ENCODE results near the gene AP5M1. TPM values are rescaled to one million over a fixed set of nuclear protein-coding genes. Genes with fewer than 3 reads are reported as not detected.

AP5M1 gene
- total and polyA plus RNA-seq, 2 of the 13 experiments (the other 11 are each of a cell fraction or from before 2014, with no cell fraction given): 14.8 to 35.0 TPM

GRCh38 chr14:57268161-57269069 lies at the start of gene AP5M1, which contains the start of gene EXOC5 (continued):
- TF ChIP-seq ZBTB7A (CRISPR knock-in tag; IDR thresholded peaks at IDR 0.05) (0 out of 2 replicates have a peak, but pooled peaks have one; percentile 35), USF2 (IDR thresholded peaks at IDR 0.05; ENCODE audit: low read depth, low read length) (no peak), USF2 (CRISPR knock-in tag; IDR thresholded peaks at IDR 0.05; ENCODE audit: borderline replicate concordance) (no peak), ZNF3 (CRISPR knock-in tag; IDR thresholded peaks at IDR 0.05) (no peak), TERF1 (CRISPR knock-in tag; IDR thresholded peaks at IDR 0.05) (no peak), SRY (CRISPR knock-in tag; IDR thresholded peaks at IDR 0.05) (no peak), CSRNP1 (CRISPR knock-in tag; IDR thresholded peaks at IDR 0.05) (no peak), ZNF563 (CRISPR knock-in tag; IDR thresholded peaks at IDR 0.05) (peak; percentile 50; the same call in 1 of the 2 replicates), ZNF557 (CRISPR knock-in tag; IDR thresholded peaks at IDR 0.05) (no peak), MLXIP (CRISPR knock-in tag; IDR thresholded peaks at IDR 0.05; ENCODE audit: borderline replicate concordance) (0 out of 2 replicates have a peak, but pooled peaks have one; percentile 24), HNRNPUL1 (IDR thresholded peaks at IDR 0.05; ENCODE audit: low read depth, low read length) (0 out of 2 replicates have a peak, but pooled peaks have one; percentile 36), XRCC5 (optimal IDR thresholded peaks at IDR 0.05; ENCODE audit: low read length) (peak; percentile 49), POLR2A (IDR thresholded peaks at IDR 0.05; ENCODE audit: insufficient read depth in 1 of 2, low read depth in 2 of 2, low read length in 2 of 2) (peak in 1 of 2 experiments; percentile 65; a peak in 2 of 4 replicates), THYN1 (CRISPR knock-in tag; IDR thresholded peaks at IDR 0.05; ENCODE audit: borderline replicate concordance, low read depth) (no peak), KLF11 (CRISPR knock-in tag; IDR thresholded peaks at IDR 0.05) (no peak), MAFK (conservative IDR thresholded peaks at IDR 0.05 in 1 of 2, IDR thresholded peaks at IDR 0.05 in 1 of 2; ENCODE audit: low read length in 2 of 2) (no peak), ZNF484 (CRISPR knock-in tag; IDR thresholded peaks at IDR 0.05; ENCODE audit: borderline replicate concordance, low read depth) (no peak), NKX3-1 (CRISPR knock-in tag; IDR thresholded peaks at IDR 0.05) (no peak), EHMT2 (IDR thresholded peaks at IDR 0.05; ENCODE audit: borderline replicate concordance, low read depth, low read length) (no peak), THAP7 (CRISPR knock-in tag; IDR thresholded peaks at IDR 0.05) (peak; percentile 72; the same call in 1 of the 2 replicates)
